HEK293 (cell line): ENCODE measurements around the gene TMEM60.

Experiments used
- CTCF ChIA-PET: fragments of 350-600 bp; formaldehyde crosslinking; extraction: SDS; loops from one replicate; lab custom pipeline; 2021; ENCODE audit warnings: antibody characterized with exemption; lab: Yijun Ruan, JAX
- POLR2A ChIA-PET: fragments of 300-600 bp; formaldehyde crosslinking; extraction: SDS; loops from one replicate; lab custom pipeline; 2020; ENCODE audit warnings: antibody characterized with exemption, inconsistent platforms; lab: Yijun Ruan, JAX
- H3K27ac ChIP-seq: fragments of 200-500 bp; sonication (Bioruptor generic); 2 replicates; pipeline ENCODE4 v1.5.1; 2014; ENCODE audit warnings: low read depth, low read length, control low read depth, inconsistent platforms; ENCODE audit errors: extremely low read depth
- H3K36me3 ChIP-seq, 2 experiments: fragments of 200-500 bp in 1 of 2; sonication (Bioruptor generic) in 1 of 2; 1 replicate in 1 of 2; 2 replicates in 1 of 2; pipeline ENCODE4 v1.5.1; 2014 to 2017; ENCODE audit warnings: inconsistent platforms in 2 of 2, low read length in 2 of 2; ENCODE audit not compliant: control insufficient read depth in 2 of 2, insufficient read depth in 1 of 2
- H3K4me1 ChIP-seq: fragments of 200-500 bp; sonication (Bioruptor generic); 2 replicates; pipeline ENCODE4 v1.5.1; 2014; ENCODE audit warnings: mild to moderate bottlenecking, low read length, inconsistent platforms; ENCODE audit not compliant: control insufficient read depth, insufficient read depth
- H3K4me3 ChIP-seq: 2 replicates; pipeline ENCODE4 v1.5.1; 2011; ENCODE audit warnings: low read depth, mild to moderate bottlenecking, control low read depth, low read length, moderate library complexity
- H3K9me3 ChIP-seq: fragments of 200-500 bp; sonication (Bioruptor generic); 2 replicates; pipeline ENCODE4 v1.5.1; 2014; ENCODE audit warnings: low read depth, low read length, inconsistent platforms; ENCODE audit not compliant: control insufficient read depth, insufficient read depth
- AEBP2 ChIP-seq: fragments of 450-650 bp; formaldehyde crosslinking; IDR thresholded peaks from 2 replicates; pipeline ENCODE4 v1.5.1; 2016; ENCODE audit warnings: missing biosample characterization, missing genetic modification characterization, borderline replicate concordance
- GLI4 ChIP-seq: fragments of 450-650 bp; formaldehyde crosslinking; IDR thresholded peaks from 2 replicates; pipeline ENCODE4 v1.5.1; 2016; ENCODE audit warnings: missing biosample characterization, missing genetic modification characterization
- GLIS1 ChIP-seq: fragments of 450-650 bp; formaldehyde crosslinking; IDR thresholded peaks from 2 replicates; pipeline ENCODE4 v1.5.1; 2016; ENCODE audit warnings: missing biosample characterization, missing genetic modification characterization
- OSR2 ChIP-seq: fragments of 450-650 bp; formaldehyde crosslinking; IDR thresholded peaks from 2 replicates; pipeline ENCODE4 v1.5.1; 2016; ENCODE audit warnings: missing biosample characterization, missing genetic modification characterization
- OVOL3 ChIP-seq: fragments of 450-650 bp; formaldehyde crosslinking; IDR thresholded peaks from 2 replicates; pipeline ENCODE4 v1.5.1; 2016; ENCODE audit warnings: missing biosample characterization, missing genetic modification characterization
- PRDM1 ChIP-seq: fragments of 450-650 bp; formaldehyde crosslinking; IDR thresholded peaks from 2 replicates; pipeline ENCODE4; 2016; ENCODE audit warnings: missing biosample characterization, missing genetic modification characterization
- REST ChIP-seq: fragments of 450-650 bp; formaldehyde crosslinking; IDR thresholded peaks from 2 replicates; pipeline ENCODE4 v1.5.1; 2016; ENCODE audit warnings: missing biosample characterization, missing genetic modification characterization
- ZBTB17 ChIP-seq: fragments of 450-650 bp; formaldehyde crosslinking; IDR thresholded peaks from 2 replicates; pipeline ENCODE4 v1.5.1; 2016; ENCODE audit warnings: missing biosample characterization, missing genetic modification characterization
- ZBTB8A ChIP-seq: fragments of 450-650 bp; formaldehyde crosslinking; IDR thresholded peaks from 2 replicates; pipeline ENCODE4 v1.5.1; 2016; ENCODE audit warnings: missing biosample characterization, missing genetic modification characterization
- ZNF280C ChIP-seq: fragments of 450-650 bp; formaldehyde crosslinking; IDR thresholded peaks from 2 replicates; pipeline ENCODE4 v1.5.1; 2016; ENCODE audit warnings: missing biosample characterization, missing genetic modification characterization
- ZNF433 ChIP-seq: fragments of 450-650 bp; formaldehyde crosslinking; IDR thresholded peaks from 2 replicates; pipeline ENCODE4 v1.5.1; 2016; ENCODE audit warnings: missing biosample characterization, missing genetic modification characterization, low read depth
- ZNF488 ChIP-seq: fragments of 450-650 bp; formaldehyde crosslinking; IDR thresholded peaks from 2 replicates; pipeline ENCODE4 v1.5.1; 2016; ENCODE audit warnings: missing biosample characterization, missing genetic modification characterization
- ZNF510 ChIP-seq: fragments of 450-650 bp; formaldehyde crosslinking; IDR thresholded peaks from 2 replicates; pipeline ENCODE4 v1.5.1; 2018; ENCODE audit warnings: mild to moderate bottlenecking, missing genetic modification characterization, missing biosample characterization; ENCODE audit not compliant: insufficient replicate concordance
- ZNF514 ChIP-seq: fragments of 450-650 bp; formaldehyde crosslinking; IDR thresholded peaks from 2 replicates; pipeline ENCODE4 v1.5.1; 2016; ENCODE audit warnings: missing biosample characterization, missing genetic modification characterization
- ZNF521 ChIP-seq: fragments of 450-650 bp; formaldehyde crosslinking; IDR thresholded peaks from 2 replicates; pipeline ENCODE4 v1.5.1; 2017; ENCODE audit warnings: missing biosample characterization, mild to moderate bottlenecking, missing genetic modification characterization
- ZNF529 ChIP-seq: fragments of 450-650 bp; formaldehyde crosslinking; IDR thresholded peaks from 2 replicates; pipeline ENCODE4 v1.5.1; 2017; ENCODE audit warnings: missing genetic modification characterization, missing biosample characterization; ENCODE audit not compliant: insufficient replicate concordance
- ZNF549 ChIP-seq: fragments of 450-650 bp; IDR thresholded peaks from 2 replicates; pipeline ENCODE4 v1.5.1; 2018; ENCODE audit warnings: missing biosample characterization, missing genetic modification characterization, mild to moderate bottlenecking, inconsistent platforms, moderate library complexity
- ZNF571 ChIP-seq: fragments of 450-650 bp; formaldehyde crosslinking; IDR thresholded peaks from 2 replicates; pipeline ENCODE4 v1.5.0; 2017; ENCODE audit warnings: missing biosample characterization, missing genetic modification characterization
- ZNF692 ChIP-seq: fragments of 450-650 bp; formaldehyde crosslinking; IDR thresholded peaks from 2 replicates; pipeline ENCODE4 v1.5.1; 2016; ENCODE audit warnings: missing biosample characterization, missing genetic modification characterization
- ZXDB ChIP-seq: fragments of 450-650 bp; formaldehyde crosslinking; IDR thresholded peaks from 2 replicates; pipeline ENCODE4 v1.5.1; 2016; ENCODE audit warnings: missing biosample characterization, missing genetic modification characterization

Gene TMEM60

GRCh38 chr7:77783111-77783510 lies 15.1 kb downstream of the TMEM60 start:
- CTCF ChIA-PET: interaction anchor here (0.9 kb wide), 1 partner anchor 14 kb away, joined by 3 read pairs; no protein-coding TSS in a partner anchor
- Histone ChIP-seq H3K36me3 (peaks cover 13 to 20% of the 10 kb centered on the region in 2 experiments), H3K4me3 (no peak overlapping the region), H3K27ac (no peak overlapping the region), H3K4me1 (peaks cover 5% of the 10 kb centered on the region; the same call in 1 of the 2 replicates), H3K9me3 (no peaks in the 10 kb centered on the region)
- TF ChIP-seq ZNF521 (tag by site-specific recombination) (no peak), ZNF692 (tag by site-specific recombination) (no peak), ZNF529 (tag by site-specific recombination) (no peak), GLI4 (no peak), ZNF514 (tag by site-specific recombination) (no peak), OVOL3 (no peak), OSR2 (tag by site-specific recombination) (no peak), ZBTB17 (tag by site-specific recombination) (no peak), ZXDB (tag by site-specific recombination) (no peak), ZNF280C (tag by site-specific recombination) (no peak), AEBP2 (no peak), PRDM1 (no peak), ZBTB8A (tag by site-specific recombination) (no peak), ZNF510 (no peak), ZNF433 (tag by site-specific recombination) (no peak), ZNF488 (tag by site-specific recombination) (no peak), ZNF571 (tag by site-specific recombination) (no peak), REST (no peak), ZNF549 (tag by site-specific recombination) (no peak), GLIS1 (tag by site-specific recombination) (no peak)
- POLR2A ChIA-PET: no interaction called here
